Smooth muscle cell of the pulmonary artery (primary cell): ENCODE results near the gene LINC00237. TPM values are rescaled to one million over a fixed set of nuclear protein-coding genes. Genes with fewer than 3 reads are reported as not detected.

Experiments used
- total RNA-seq: library from RNA; depleted of rRNA; stranded (reverse); fragments of >200 nt; gene quantifications from 2 replicates; pipeline ENCODE4 v1.2.3, GENCODE V29; 2014

Gene LINC00237
- total RNA-seq: not detected in 2 replicates

DNA sequence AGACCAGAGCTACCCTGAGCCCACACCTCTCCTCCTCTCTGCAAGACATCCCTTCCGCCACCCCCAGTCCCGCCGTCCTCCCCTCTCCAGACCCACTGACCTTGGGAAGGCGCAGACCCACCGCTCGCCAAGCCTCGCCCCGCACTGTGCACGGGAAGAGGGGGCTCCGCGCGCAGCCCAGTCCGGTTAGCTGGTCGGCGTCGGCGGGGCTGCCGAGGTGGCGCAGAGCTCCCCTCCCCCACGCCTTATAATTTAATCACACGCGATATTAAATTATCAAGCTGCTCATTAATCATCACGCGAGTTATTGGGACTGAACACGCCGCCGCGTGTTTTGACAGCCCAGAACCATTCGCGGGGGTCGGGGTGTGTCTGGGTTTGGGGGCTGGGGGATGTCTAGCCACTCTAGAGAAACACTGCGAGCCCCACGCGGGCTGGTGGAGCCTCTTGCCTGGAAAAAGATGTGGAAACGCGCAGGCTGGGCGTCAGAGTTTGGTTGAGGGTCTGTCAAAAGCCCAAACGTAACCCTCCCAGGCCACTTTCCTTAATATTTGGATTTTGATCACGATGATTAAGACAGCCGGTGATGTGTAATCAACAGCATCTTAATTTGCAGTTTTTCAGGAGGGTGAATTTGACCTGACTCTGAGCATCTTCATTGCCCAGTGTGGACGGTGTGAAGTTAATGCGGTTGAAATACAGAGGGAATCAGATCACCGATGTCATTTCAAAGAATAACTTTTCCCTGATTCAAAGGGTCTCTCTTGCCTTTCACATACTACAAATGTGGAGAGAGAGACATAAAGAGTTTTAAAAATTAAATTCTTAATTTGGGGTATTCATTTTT, at the start of gene LINC00237:
TSS of gene LINC00237 (minus strand) at position 188 of the 847 bp plus-strand sequence.

GRCh38 chr20:21125849-21126580, 19.9 kb upstream of the LINC00237 start, which contains the start of gene KIZ:
Gene KIZ (plus strand): TSS chr20:21126082. CDS start chr20:21126116, 34 bp downstream.

Other genes with a start within 250 kb of the LINC00237 start
- 8.2 and 12.3 TPM in 2 replicates for gene KIZ, start 19.7 kb upstream of the LINC00237 start, total RNA-seq
- 73.4 and 74.7 TPM in 2 replicates for gene XRN2, start 197.0 kb upstream of the LINC00237 start, total RNA-seq